Breast epithelium (tissue), 3 donors: ENCODE data around the gene LSM3.

ENCODE experiments used
- CTCF ChIP-seq, 3 donors: fragments of 450-650 bp; IDR thresholded peaks; one replicate each; pipeline ENCODE4 v1.5.1; 2016 to 2017; ENCODE audit warnings: antibody characterized with exemption in 3 of 3, mild to moderate bottlenecking in 3 of 3, moderate library complexity in 3 of 3
- POLR2A ChIP-seq: fragments of 450-650 bp; IDR thresholded peaks from one replicate; pipeline ENCODE4 v1.6.1; 2016; ENCODE audit warnings: antibody characterized with exemption, mild to moderate bottlenecking, moderate library complexity

GRCh38 chr3:14248477-14248848, 69.8 kb downstream of the LSM3 start:
- TF ChIP-seq CTCF (IDR thresholded peaks at IDR 0.05): no peak
- TF ChIP-seq POLR2A: no peak
